GM10266 (cell line): ENCODE data around the gene ITGB5.

Experiments
- DNase-seq: peaks from one replicate; pipeline ENCODE4 v3.0.0; 2012; ENCODE audit errors: extremely low spot score
- CTCF ChIP-seq: IDR thresholded peaks from 2 replicates; pipeline ENCODE4 v1.5.1; 2012; ENCODE audit warnings: mild to moderate bottlenecking, low read depth; ENCODE audit not compliant: control insufficient read depth, insufficient read depth; ENCODE audit errors: missing control alignments

ITGB5 gene

GRCh38 chr3:124768812-124769211, 118.4 kb downstream of the ITGB5 start:
- DNase-seq, result peak; percentile 68
- TF ChIP-seq CTCF, result peak; percentile 68

GRCh38 chr3:124767691-124768090, 119.5 kb downstream of the ITGB5 start:
- no peak for DNase-seq
- TF ChIP-seq CTCF, result no peak

- DNase-seq, result no peak
- TF ChIP-seq CTCF, result no peak
Observed at GRCh38 chr3:124767264-124767663, 119.9 kb downstream of the ITGB5 start.

- DNase-seq, result no peak
- TF ChIP-seq CTCF, result no peak
Observed at GRCh38 chr3:124766113-124767095, 120.8 kb downstream of the ITGB5 start.

GRCh38 chr3:124765197-124765840, 121.8 kb downstream of the ITGB5 start:
- no peak for DNase-seq
- no peak for TF ChIP-seq CTCF

GRCh38 chr3:124764746-124765145, 122.4 kb downstream of the ITGB5 start:
- DNase-seq, result no peak
- TF ChIP-seq CTCF, result no peak
